Measurements from ENCODE around the gene CRP.

DNA sequence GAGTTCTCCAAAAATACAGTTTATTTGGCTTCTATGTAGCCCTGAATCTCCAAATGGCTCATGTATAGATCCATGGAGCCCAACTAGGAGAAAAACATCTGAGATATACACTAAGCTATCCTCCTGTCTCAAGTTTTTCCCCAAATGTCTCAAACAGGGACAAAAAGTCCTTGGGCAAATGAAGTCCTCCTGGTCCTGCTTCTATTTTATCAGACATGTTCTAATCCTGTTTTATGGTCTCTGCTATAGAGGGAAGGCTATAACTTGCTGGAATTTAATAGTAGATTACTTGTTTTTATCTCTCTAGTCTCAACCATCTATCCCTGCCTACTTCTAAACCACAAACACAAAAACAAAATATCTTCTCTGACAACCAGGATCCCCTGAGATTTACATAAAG is 26.9 kb downstream of the CRP start:
- TF ChIP-seq ETV6 (CRISPR knock-in tag; IDR thresholded peaks at IDR 0.05) (no peak), ZBTB21 (CRISPR knock-in tag; IDR thresholded peaks at IDR 0.05; ENCODE audit: borderline replicate concordance) (no peak), FOXP1 (CRISPR knock-in tag; IDR thresholded peaks at IDR 0.05; ENCODE audit: borderline replicate concordance) (no peak), SMAD3 (CRISPR knock-in tag; IDR thresholded peaks at IDR 0.05; ENCODE audit: borderline replicate concordance) (no peak)
- TF ChIP-seq, protein P1, sequence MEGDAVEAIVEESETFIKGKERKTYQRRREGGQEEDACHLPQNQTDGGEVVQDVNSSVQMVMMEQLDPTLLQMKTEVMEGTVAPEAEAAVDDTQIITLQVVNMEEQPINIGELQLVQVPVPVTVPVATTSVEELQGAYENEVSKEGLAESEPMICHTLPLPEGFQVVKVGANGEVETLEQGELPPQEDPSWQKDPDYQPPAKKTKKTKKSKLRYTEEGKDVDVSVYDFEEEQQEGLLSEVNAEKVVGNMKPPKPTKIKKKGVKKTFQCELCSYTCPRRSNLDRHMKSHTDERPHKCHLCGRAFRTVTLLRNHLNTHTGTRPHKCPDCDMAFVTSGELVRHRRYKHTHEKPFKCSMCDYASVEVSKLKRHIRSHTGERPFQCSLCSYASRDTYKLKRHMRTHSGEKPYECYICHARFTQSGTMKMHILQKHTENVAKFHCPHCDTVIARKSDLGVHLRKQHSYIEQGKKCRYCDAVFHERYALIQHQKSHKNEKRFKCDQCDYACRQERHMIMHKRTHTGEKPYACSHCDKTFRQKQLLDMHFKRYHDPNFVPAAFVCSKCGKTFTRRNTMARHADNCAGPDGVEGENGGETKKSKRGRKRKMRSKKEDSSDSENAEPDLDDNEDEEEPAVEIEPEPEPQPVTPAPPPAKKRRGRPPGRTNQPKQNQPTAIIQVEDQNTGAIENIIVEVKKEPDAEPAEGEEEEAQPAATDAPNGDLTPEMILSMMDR (IDR thresholded peaks at IDR 0.05): no peak
- TF ChIP-seq, protein P2, sequence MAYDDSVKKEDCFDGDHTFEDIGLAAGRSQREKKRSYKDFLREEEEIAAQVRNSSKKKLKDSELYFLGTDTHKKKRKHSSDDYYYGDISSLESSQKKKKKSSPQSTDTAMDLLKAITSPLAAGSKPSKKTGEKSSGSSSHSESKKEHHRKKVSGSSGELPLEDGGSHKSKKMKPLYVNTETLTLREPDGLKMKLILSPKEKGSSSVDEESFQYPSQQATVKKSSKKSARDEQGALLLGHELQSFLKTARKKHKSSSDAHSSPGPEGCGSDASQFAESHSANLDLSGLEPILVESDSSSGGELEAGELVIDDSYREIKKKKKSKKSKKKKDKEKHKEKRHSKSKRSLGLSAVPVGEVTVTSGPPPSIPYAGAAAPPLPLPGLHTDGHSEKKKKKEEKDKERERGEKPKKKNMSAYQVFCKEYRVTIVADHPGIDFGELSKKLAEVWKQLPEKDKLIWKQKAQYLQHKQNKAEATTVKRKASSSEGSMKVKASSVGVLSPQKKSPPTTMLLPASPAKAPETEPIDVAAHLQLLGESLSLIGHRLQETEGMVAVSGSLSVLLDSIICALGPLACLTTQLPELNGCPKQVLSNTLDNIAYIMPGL (CRISPR knock-in tag; IDR thresholded peaks at IDR 0.05): no peak
- TF ChIP-seq, protein P3, sequence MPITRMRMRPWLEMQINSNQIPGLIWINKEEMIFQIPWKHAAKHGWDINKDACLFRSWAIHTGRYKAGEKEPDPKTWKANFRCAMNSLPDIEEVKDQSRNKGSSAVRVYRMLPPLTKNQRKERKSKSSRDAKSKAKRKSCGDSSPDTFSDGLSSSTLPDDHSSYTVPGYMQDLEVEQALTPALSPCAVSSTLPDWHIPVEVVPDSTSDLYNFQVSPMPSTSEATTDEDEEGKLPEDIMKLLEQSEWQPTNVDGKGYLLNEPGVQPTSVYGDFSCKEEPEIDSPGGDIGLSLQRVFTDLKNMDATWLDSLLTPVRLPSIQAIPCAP (CRISPR knock-in tag; IDR thresholded peaks at IDR 0.05): no peak
- TF ChIP-seq, protein P4, sequence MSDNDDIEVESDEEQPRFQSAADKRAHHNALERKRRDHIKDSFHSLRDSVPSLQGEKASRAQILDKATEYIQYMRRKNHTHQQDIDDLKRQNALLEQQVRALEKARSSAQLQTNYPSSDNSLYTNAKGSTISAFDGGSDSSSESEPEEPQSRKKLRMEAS (CRISPR knock-in tag; IDR thresholded peaks at IDR 0.05): no peak
